ENCODE data around the gene CHAT.

The CHAT gene

GRCh38 chr10:49629431-49629881 is 15.6 kb downstream of the CHAT start:
- no peak overlapping the region for H3K4me3 ChIP-seq (ENCODE audit: low read length)
- TF ChIP-seq CTCF (conservative IDR thresholded peaks at IDR 0.05; ENCODE audit: low read length), result no peak
- DNase-seq (ENCODE audit: low read depth), result no peak

GRCh38 chr10:49631975-49632374 is 18.1 kb downstream of the CHAT start:
- H3K4me3 ChIP-seq (ENCODE audit: low read length), result no peak overlapping the region
- no peak for DNase-seq (ENCODE audit: low read depth)
- no peak for TF ChIP-seq CTCF (conservative IDR thresholded peaks at IDR 0.05; ENCODE audit: low read length)

GRCh38 chr10:49632406-49633317 is 18.8 kb downstream of the CHAT start:
- DNase-seq (ENCODE audit: low read depth), result peak; percentile 5
- no peak overlapping the region for H3K4me3 ChIP-seq (ENCODE audit: low read length)
- no peak for TF ChIP-seq CTCF (conservative IDR thresholded peaks at IDR 0.05; ENCODE audit: low read length)

GRCh38 chr10:49633327-49634068 is 19.7 kb downstream of the CHAT start:
- TF ChIP-seq CTCF (conservative IDR thresholded peaks at IDR 0.05; ENCODE audit: low read length), result no peak
- no peak overlapping the region for H3K4me3 ChIP-seq (ENCODE audit: low read length)
- no peak for DNase-seq (ENCODE audit: low read depth)

- DNase-seq (ENCODE audit: low read depth), result no peak
- no peak for TF ChIP-seq CTCF (conservative IDR thresholded peaks at IDR 0.05; ENCODE audit: low read length)
- no peak overlapping the region for H3K4me3 ChIP-seq (ENCODE audit: low read length)
Observed at GRCh38 chr10:49634069-49634660, 20.3 kb downstream of the CHAT start.

- no peak for DNase-seq (ENCODE audit: low read depth)
- no peak overlapping the region for H3K4me3 ChIP-seq (ENCODE audit: low read length)
- TF ChIP-seq CTCF (conservative IDR thresholded peaks at IDR 0.05; ENCODE audit: low read length), result no peak
Observed at GRCh38 chr10:49642311-49642710, 28.5 kb downstream of the CHAT start.

Measured in AG10803 (cell line).